HG02943 (cell line): ENCODE data around the gene TAS2R38.
"Not testable (repeated sequence)": the region's sequence is repeated elsewhere in the genome, so short reads cannot be mapped to it uniquely, and the experiment has no call there.

Experiments used
- ATAC-seq: cut with Tn5 transposase; IDR thresholded peaks from one replicate; pipeline ENCODE4 v1.9.1; 2021; ENCODE audit warnings: mild to moderate bottlenecking, low read depth, moderate library complexity; ENCODE audit not compliant: unreplicated experiment

TAS2R38 gene

DNA sequence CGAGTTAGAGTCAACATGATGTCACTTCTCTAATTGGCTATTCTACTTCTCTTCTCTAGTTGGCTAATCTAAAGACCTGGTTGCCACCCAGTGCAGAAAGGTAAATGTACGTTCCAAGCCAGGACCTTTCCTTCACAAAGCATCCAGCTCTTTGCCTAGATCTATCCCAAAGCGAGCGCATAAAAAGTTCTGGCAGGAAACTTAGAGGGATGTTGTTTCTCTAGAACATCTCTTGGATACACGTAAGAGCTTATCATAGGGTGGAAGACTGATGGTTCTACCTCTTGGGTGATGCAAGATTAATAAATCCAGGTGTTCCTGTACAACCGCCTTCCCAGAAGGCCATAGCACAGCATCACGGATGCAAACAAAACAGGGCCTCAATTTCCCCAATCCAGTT, at the start of gene TAS2R38:
Gene TAS2R38 (minus strand): TSS at position 101 of the 400 bp plus-strand sequence. CDS start 84 bp downstream, at position 17.
- no peak for ATAC-seq

DNA sequence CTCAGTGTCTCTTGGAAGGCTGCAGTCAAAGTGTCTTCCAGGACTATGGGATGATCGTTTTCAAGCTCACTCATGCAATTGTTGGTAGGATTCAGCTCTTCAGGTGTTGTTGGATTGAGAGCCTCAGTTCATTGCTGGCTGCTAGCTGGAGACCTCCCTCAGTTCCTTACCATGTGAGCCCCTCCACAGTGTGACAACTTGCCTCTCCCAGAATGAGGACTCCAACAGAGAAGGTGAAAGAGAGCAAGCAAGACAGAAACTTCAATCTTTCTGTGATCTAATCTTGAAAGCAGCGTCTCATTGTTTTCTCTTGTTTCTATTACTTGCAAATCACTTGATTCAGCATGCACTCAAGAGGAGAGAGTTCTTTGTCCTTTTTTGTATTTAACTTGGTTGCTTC, 44.6 kb upstream of the TAS2R38 start:
- ATAC-seq, result no peak

DNA sequence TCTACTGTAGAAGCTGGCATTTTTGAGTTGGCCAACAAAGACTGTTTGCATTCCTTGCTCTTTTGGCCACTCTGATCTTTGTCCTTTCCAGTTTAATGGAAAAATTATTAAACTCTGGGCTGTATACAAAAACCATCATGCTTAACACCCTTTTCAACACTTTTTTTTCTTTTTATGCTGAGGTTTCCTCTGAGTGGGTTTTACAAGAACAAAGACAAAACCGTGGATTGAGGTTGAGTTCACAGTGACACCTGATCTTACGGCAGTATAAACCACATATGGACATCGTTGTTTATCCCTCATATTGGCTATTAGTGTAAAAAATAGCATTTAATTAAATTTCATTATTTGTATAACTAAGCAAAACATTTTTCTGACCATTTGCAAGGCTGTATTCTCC, 43.9 kb upstream of the TAS2R38 start:
- no peak for ATAC-seq

DNA sequence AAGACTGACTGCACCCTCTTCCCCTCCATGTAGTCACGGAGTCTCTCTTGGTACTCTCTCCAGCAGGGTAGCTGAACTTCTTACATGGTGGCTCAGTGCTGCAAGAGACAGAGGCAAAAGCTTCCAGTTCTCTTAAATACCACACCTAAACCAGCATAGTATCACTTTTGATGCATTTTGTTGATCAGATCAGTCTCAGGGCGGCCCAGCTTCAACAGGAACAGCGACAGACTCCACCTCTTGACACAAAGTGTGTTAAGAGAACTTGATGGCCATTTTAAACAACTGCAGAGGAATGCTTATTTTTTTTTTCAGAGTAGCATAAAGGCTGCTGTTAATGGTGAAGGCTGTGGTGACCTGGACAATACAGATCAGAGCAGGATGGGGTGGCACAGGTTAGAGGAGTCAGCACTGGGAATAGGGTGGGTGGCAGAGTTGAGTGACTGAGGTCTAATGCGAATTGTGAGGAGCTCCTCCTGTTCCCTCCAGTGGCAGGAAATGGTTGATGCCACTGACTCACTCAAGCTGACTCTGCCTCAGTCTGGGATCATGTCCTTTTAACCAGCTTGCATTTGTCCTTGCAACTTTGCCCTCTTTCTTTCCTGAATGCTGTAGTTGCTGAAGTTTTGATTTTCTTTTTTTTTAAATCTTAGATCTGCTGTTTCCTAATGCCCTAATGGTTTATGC, 39.4 kb upstream of the TAS2R38 start:
- no peak for ATAC-seq

DNA sequence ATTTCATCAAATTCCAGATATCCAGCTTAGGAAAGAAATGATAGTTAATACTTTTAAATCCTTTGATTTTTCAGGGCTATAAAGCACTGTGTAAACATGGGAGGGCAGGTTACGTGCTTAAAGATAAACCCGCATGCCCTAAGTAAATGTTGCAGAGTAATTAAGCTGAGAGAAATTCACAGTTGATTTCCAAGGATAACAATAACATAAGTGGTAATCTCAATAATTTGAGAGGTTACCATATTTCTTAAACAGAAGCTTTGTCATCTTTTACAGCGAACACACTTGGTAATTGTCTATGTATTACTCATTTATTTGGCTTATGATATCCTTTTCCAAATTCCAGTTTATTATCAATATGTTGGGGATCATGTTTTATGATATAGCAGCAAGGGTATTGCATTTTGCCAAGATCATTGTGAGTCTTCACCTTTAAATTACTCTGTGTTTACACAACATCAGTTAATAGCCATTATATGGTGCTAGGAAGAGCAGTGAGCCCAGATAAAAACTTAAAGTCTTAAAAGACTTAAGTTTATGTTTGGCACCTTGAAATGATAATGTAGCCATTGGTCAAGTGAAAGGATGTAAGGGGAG, 37.5 kb upstream of the TAS2R38 start:
- ATAC-seq, result no peak

DNA sequence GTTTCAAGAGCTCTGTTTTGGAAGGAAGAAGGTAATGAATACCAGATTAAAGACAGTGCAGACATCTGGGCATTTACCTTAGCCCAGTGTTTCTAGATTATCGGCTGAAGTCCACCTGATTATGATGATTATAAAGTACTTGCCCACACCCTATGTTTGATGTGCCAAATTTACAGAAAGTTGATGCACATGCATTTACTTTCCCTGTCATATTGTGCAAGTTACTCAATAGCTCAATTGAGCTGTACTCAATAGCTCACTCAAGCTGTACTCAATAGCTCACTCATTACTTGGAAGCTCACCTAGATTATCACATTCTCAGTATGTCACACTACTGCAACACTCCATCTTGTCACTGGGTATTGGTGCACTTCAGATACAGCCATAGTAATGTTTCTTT, 35.6 kb upstream of the TAS2R38 start:
- no peak for ATAC-seq

DNA sequence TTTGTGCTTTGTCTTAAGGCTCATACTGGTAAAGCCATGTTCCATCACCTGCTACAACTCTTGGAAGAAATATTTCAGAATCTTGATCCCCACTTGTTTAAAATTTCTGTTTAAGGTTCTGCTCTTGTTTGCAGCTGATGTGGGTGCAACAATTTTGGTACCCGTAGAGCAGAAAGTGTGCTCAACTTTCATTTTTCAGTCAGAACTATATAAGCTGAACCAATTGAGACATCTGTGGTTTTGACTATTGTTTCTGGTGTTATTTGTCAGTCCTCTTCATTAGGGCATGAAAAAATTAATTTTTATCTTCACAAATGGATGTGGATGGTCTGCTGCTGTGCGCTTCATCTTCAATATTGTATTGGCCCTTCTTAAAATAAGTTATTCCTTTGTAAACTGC, 33.0 kb upstream of the TAS2R38 start:
- ATAC-seq, result no peak

DNA sequence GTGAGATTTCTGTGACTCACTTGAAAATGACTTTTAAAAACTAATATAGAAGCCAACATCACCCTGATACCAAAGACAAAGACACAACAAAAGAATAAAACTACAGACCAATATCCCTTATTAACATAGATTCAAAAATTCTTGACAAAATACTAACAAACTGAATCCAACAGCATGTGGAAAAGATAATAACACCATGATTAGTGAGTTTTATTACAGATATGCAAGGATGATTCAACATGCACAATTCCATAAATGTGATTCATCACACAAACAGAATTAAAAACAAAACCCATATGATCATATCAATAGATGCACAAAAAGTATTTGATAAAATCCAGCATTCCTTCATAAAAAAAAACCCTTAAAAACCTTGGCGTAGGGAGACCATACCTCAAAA, 28.6 kb upstream of the TAS2R38 start:
- ATAC-seq, result no peak

DNA sequence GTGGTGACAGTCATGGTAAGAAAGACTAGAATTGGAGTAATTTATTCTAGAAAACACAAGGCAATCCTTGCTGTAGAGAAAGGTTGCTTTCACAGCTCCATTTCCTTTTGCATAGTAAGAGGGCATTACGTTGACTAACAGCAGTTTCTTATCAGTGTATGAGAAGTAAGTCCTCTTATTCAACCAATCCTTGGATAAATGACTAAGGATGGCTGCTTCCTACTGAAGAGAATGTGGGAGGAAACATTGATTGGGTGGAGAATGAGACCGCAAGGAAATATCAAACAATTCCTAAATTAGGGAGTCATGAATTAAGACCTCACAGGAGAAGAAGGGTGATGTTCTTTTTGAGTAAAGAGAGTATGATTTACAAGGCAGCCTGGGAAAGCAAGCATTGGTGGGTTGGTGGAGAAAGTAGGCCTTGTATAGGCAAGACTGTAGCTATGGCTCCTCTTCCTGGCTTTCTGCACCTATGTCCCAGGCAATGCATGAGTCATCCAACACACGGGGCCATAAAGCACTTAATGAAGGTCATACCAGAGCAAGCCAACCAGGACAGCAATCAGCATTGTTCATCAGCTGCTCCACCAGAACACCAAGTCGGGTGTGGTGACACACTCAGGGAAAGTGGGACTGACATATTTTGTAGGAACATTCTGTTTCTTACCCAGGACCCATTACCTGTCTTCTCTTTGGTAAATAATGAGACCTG, 27.7 kb upstream of the TAS2R38 start:
- ATAC-seq, result no peak

DNA sequence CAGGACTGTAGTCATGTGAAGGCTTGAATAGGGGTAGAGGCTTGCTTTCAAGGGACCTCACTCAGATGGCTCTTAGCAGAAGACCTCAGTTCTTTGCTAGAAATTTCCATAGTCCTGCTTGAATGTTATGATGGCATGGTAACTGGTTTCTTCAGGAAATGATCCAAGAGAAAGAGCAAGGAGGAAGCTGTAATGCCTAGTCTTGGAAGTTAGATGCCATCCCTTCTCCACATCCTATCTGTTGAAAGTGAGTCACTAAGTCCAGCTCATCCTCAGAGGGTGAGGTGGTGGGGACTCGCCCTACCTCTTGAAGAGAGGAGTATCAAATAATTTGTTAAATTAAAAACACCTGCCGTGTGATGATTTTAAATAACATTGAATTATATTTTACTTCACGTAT, 26.7 kb upstream of the TAS2R38 start:
- no peak for ATAC-seq

DNA sequence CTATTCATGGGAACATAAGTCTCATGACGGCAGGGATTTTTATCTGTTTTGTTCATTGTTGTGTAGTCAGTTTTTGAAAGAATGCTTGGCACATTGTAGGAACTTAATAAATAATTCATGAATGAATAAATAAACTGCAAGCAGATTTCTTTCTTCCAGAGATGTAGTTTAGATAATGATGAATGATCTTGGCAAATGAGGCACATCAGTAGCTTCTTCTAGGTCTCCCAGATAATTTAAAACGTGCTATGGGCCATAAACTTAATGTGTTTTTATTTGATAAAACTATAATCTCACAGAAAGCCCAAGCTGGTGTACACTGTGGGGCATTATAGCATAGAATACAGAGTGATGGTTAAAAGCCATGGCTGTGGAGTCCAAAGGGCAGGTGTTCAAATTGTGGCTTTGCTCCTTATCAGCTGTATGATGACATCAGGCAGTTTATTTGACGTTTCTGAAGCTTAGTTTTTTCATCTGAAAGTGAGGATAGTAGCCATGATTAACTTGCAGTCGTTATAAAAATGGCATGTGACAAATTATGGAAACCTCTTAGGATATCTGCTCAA, 25.6 kb upstream of the TAS2R38 start:
- ATAC-seq, result no peak

DNA sequence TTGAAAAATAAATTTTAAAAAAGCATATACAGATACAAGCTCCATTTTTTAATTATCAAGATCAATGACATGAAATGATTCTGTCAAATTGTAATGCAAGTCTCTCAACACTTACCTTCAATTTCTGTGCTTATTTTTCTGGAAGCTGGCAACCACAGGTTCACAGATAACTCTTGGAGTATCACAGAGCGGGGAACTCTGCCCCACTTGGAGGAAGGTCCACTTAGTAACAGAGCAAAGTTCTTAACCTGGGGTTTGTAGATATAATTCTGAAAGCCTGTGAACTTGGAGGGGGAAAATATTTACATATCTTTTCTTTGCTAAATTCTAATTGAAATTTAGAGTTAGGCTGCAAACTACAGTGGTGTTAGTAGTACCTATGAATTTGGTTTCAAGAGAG, 19.8 kb upstream of the TAS2R38 start:
- ATAC-seq, result no peak

DNA sequence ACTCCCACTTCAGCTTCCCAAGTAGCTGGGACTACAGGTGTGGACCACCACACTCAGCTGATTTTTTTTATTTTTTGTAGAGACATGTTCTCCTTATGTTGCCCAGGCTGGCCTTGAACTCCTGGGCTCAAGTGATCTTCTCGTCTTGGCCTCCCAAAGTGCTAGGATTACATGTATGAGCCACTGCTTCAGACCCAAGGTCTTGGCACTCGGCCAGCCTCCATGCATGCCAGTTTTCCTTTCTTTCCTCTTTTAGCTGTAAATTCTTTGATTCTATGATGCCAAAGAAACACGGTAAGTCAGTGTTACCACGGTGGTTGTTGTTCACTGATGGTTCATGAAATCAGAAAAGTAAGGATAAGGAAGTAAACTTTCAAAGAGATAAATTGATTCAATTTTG, 19.1 kb upstream of the TAS2R38 start:
- no peak for ATAC-seq

DNA sequence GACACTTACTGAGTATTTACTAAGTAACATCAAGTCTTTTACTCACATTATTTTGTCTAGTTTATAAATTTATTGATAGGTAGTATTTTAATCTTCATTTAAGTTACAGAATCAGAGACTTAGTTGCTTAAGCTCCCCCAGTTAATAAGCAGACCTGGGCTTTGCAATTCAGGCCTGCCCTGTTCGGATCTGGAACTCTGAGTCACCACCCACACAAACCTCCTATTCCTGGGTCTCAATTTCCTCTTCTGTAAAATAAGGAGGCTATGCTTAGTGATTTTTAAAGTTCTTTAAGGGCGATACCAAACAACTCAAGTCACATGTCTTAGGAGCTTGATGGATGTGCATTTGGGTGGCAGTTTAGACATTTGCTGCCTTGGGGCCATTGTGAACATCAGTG, 18.6 kb upstream of the TAS2R38 start:
- no peak for ATAC-seq

DNA sequence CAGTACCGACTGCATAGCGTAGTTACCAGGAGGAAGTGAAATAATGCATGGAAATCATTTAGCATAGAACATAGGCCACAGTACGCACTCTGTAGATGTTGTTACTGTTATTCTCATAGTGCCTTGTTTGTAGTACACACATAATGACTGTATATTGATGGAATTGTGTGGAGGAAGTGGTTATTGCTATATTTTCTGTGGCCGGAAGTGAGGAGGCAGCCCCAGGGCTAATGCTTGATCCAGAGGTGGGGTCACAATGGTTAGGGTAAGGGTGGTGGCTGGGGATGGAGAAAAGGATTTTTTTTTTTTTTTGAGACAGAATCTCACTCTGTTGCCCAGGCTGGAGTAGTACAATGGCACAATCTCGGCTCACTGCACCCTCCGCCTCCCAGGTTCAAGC, 17.6 kb upstream of the TAS2R38 start:
- no peak for ATAC-seq

DNA sequence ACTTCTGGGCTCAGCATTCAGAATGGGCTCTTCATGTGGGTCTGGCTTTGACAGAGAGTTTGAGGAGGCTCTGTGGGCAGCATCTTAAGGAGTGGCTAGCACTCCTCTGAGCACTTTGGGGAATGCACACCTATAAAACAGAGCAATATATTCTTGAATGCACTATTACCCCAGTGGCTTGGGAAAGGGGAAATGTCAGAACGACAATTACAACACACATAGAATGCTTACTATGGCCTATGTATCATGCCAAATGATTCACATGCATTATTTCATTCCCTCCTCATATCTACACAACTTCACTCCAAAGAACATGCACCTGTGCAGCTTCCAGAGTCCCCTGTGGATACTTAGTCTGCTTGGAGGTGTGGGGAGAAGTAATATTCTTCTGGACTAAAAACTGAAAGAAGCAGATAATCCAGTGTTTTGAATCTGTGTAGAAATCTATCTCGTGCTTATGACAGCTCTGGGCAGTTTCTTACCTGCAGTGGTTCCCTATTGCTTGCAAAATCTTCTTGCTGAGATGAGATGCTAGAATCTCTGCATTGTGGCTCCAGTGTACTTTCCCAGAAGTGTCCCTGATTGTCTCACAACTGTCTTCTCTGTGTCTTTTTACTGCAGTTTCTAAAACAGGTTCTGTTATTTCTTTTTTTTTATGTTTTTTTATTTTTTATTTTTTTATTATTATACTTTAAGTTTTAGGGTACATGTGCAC, 16.6 kb upstream of the TAS2R38 start:
- no peak for ATAC-seq

DNA sequence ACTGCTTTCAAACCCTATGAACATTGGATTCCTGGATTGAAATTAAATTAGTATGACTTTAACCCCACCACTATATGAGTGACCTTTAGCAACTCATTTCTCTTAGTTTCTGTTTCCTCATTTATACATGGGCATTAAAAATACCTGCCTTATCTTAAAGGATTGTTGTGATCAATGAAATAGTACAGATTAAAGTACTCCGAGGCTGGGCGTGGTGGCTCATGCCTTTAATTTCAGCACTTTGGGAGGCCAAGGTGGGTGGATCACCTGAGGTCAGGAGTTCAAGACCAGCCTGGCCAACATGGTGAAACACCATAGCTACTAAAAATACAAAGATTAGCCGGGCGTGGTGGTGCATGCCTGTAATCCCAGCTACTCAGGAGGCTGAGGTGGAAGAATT, 14.2 kb upstream of the TAS2R38 start:
- ATAC-seq, result not testable (repeated sequence)

DNA sequence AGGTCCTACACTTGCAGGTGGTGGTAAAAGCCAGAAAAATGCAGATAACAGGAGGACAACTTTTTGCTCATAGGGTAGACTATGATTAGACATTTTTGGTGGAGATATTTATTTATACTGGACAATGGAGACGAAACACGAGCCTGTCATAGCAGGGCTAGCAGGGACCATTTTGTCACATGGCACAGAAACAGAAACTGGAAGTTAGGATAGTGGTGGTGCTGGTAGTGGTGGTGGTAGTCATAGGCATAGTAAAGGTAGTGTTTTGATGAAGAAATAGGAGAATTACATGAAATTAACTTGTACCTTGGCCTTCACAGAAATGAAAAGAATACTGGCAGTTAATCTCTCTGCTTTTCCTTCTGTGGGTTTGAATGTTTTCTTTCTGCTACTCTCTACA, 13.3 kb upstream of the TAS2R38 start:
- ATAC-seq, result no peak

DNA sequence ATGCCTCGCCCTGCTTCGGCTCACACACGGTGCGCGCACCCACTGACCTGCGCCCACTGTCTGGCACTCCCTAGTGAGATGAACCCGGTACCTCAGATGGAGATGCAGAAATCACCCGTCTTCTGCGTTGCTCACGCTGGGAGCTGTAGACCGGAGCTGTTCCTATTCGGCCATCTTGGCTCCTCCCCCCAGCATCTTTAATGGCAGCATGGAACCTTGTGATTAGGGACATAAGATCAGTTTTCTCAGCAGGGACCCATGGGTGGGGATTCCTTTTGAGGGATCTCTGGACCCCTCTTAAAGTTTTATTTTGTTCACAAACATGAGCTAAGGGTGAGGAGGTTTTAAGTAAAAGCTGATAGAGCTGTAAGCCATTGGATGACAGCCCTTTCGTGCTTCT, 12.4 kb upstream of the TAS2R38 start:
- not testable (repeated sequence) for ATAC-seq

DNA sequence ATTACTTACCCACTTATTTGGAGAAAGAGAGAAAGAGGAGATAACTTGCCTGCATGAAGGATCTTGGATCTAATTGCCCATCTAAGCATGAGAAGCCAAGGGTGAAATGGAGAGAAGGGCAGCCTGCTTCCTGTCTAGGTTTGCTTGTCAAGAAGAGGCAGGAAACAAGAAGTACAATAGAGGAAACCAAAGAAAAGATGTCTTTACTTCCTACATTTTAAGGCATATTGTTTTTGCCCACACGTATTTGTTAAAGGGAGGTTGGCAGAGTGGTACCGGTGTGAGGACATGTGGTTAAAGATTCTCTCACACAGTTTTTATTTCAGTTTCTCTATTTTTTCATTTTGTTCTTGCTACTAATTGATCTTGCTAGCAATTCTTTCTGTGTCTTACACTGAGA, 6.0 kb upstream of the TAS2R38 start:
- ATAC-seq, result no peak

DNA sequence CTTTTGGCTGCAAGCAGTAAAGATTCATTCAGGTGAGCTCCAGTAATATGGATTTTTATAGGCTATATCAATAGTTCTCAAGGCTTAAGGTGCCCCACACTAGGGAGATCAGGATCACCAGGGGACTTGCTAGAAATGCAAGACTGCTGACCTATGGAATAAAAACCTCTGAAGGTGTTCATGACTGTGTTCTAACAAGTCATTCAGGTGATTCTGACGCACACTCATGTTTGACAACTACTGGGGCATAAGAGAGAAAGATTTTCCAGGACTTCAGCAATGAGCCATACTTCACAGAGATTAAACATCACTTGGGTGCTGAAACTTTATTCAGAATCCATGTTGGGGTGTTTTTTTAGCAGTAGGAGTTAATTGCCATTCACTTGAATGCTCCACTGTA, 4.8 kb upstream of the TAS2R38 start:
- ATAC-seq, result no peak
